Stimulated activated CD8-positive, alpha-beta memory T cell treated with anti-CD3 and anti-CD28 coated beads, Interleukin-4, amount 100 ng/mL, for 24 hours (primary cell): Measurements from ENCODE around the gene ZNF668.

ENCODE experiments used
- DNase-seq: peaks from one replicate; pipeline ENCODE4 v3.0.0-alpha.2; 2020; ENCODE audit warnings: low read depth

Gene ZNF668

GRCh38 chr16:31073970-31074813, at the start of gene ZNF668, which contains the start of gene ZNF646:
TSS of gene ZNF668 (minus strand) at chr16:31074240. CDS start at chr16:31064459, 9,781 bp downstream.
TSS of gene ZNF646 (plus strand) at chr16:31074422. CDS start at chr16:31076325, 1,903 bp downstream.
- peak; percentile 95 for DNase-seq

DNA sequence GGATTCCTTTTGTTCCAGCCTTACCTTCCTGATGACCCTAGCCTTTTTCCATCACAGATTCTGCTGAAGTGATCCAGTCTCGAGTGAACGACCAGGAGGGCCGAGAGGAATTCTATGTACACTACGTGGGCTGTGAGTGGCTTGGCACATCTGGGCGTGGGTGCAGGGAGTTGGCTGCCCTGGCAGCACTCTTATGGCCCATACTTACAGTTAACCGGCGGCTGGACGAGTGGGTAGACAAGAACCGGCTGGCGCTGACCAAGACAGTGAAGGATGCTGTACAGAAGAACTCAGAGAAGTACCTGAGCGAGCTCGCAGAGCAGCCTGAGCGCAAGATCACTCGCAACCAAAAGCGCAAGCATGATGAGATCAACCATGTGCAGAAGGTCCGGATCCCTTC, 46.1 kb upstream of the ZNF668 start:
- DNase-seq, result no peak

- DNase-seq, result no peak
Measured at GRCh38 chr16:31118223-31119155, 44.4 kb upstream of the ZNF668 start.

DNA sequence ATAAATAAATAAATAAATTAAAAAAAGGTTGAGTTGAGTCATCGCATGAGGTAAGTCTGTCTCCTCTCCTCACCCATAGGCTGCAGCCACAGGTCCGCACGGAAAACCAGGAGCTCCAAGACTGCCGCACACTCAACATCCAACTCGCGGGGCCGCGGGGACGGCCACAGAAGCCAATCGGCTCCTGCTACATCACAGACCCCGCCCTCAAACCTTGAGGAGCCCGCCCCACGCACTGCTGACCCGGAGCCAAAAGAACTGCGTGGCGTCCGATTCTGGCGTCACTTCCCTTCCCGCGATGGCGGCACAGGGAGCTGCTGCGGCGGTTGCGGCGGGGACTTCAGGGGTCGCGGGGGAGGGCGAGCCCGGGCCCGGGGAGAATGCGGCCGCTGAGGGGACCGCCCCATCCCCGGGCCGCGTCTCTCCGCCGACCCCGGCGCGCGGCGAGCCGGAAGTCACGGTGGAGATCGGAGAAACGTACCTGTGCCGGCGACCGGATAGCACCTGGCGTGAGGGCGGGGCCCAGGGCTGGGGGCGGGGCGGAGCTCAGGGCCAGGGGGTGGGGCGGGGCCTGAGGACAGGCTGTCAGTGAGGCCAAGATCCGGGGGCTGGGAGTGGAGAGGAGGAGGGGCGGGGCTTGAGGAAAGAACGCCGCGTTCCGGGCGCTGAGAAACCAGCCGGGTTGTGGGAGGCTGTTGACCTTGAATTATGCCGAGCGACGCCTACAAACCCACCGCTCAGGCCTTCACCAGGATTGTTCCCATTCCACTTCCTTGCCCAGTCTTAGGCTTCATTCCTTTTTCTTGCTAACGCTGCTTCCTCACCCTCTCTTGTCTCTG, 43.6 kb upstream of the ZNF668 start, which contains the start of gene KAT8:
Gene KAT8 (plus strand): TSS at position 281 of the 839 bp plus-strand sequence. CDS start 18 bp downstream, at position 299.
- peak; percentile 95 for DNase-seq

DNA sequence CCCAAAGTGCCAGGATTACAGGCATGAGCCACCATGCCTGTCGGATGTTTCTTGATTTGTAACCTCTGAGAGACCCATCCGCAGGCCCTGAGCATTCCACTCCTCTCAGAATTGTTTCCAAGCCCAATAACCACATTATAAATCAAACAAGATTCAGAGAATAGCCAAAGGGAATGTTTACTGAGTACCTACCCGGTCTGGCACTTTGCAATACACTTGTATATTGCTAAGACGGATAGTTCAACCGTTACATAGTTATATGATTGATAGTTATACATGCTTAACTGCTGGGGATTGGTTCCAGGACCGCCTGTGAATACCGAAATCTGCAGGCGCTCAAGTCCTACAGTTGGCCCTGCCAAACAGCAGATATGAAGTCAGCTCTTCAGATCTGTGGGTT, 40.4 kb upstream of the ZNF668 start:
- no peak for DNase-seq

DNA sequence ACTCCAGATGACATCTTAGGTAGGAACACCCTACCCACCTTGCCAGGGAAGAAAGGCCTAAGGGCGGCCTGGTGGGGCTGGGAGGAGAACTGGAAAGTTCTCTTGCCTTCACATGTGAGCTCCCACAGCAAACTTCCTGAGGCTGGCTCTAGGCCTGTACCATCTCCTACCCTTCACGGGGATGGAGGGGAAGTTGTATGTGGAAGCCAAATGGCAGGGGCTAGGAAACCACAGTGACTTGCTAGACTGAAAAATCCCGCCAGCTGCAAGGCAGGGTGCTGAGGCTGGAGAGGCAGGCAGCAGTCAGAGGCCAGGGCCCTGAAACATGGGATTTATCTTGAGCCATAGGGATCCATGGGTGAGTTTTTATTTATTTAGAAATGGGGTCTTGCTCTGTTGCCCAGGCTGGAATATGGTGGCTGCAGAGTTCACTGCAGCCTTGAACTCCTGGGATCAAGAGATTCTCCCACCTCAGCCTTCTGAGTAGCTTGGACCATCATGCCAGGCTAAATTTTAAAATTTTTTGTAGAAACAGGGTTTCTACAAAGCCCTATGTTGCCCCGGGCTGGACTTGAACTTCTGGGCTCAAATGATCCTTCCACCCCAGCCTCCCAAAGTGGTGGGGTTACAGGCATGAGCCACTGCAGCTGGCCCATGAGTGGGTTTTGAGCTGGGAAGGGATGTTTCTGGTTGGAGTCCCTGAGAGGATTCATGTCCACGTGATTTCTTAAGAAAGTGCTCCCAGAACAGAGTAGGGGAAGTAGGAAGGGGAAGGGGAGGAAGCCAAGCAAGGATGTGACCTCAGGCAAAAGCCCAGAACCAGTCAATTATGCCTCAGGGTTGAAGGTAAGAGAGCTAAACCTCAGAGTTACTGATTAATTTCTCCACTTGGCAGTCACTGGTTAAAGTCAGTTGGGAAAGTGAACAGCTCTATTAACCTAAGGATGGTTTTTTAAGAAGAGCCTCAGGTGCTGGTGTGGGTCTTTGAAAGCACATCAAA, 39.4 kb upstream of the ZNF668 start:
- no peak for DNase-seq

DNA sequence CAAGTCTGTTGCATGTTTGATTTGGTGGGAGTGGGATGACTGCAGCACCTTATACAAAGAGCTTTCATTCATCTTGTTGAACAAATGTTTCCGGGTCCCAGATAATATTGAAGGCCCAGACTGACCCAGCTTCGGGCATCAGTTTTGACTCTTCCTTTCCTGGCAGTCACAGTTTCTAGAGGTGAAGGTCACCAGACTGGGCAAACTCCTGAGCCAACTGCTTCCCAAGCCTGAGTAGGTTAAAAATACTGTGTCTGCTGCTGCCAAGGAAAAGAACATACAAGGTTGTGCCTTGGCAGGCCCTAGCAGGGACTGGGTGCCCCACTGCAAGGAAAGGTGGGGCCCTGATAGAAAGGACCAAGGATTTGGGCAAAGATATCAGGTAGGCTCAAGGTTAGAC, 38.7 kb upstream of the ZNF668 start:
- DNase-seq, result no peak

GRCh38 chr16:31111881-31112466, 37.9 kb upstream of the ZNF668 start:
- no peak for DNase-seq

GRCh38 chr16:31110106-31111034, 36.3 kb upstream of the ZNF668 start:
- no peak for DNase-seq

- DNase-seq, result no peak
Measured at GRCh38 chr16:31109622-31110021, 35.6 kb upstream of the ZNF668 start.

DNA sequence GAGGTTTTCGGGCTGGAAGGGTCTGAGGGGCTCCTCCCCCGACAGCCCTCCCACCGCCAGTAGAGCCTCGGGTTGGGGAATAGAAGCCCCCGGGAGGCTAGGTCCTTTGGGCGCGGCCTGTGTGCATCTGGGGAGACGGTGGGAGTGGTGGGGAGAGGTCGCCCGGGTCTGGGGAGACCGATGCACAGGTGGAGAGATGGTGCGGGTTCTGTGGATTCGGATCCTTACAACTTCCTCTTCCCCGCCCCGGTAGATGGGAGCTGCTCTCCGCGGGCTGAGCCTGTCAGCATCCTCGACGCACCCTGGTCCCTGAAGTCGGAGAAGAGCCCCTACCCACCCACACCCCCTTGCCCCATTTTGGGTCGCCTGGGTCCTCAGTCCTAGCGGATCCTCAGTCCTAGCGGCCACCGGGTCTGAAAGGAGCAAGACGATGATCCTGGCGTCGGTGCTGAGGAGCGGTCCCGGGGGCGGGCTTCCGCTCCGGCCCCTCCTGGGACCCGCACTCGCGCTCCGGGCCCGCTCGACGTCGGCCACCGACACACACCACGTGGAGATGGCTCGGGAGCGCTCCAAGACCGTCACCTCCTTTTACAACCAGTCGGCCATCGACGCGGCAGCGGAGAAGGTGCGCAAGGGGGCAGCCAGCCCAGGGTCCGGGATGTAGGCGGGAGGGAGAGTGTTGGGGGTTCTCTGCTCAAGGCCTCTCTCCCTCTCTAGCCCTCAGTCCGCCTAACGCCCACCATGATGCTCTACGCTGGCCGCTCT, 34.9 kb upstream of the ZNF668 start:
- DNase-seq, result no peak

DNA sequence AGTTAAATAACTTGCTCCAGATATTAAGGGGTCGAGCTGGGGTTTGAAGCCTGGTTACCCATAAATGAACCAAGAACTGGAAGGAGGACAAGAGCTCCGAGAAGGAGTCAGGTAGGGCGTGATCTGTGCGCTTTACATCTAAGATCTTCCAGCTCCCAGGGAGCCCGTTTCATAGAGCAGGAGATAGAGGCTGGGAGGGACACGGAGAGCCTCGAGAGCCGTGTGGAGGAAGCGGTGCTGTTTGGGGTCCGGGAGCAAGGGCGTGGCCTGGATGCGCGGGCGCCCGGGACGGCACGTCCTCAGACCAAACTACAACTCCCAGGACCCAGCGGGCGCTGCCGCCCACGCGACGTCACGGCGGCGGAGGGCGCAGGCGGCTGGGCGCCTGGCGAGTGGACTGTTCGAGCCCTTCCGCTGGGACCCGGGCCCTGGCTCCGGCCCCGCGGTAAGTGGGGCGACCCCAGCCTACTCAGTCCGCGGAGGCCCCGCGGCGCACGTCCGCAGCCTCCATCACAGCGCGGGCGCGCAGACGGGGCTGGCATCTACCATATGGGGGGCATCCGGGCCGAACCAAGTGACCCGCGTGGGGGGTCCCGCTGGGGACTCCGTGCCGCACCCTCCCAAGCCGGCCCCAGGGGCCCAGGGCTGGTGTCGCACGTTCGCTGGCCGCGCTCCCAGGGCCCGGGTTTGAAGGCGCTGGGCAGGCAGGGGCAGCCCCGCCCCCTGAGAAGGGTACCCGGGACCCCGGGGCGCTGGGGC, 34.2 kb upstream of the ZNF668 start, which contains the start of gene BCKDK:
Gene BCKDK (plus strand): TSS at position 352 of the 759 bp plus-strand sequence. CDS start 838 bp downstream, outside the sequence.
- DNase-seq, result peak; percentile 71

- DNase-seq, result no peak
Measured at GRCh38 chr16:31107465-31107867, 33.4 kb upstream of the ZNF668 start.

DNA sequence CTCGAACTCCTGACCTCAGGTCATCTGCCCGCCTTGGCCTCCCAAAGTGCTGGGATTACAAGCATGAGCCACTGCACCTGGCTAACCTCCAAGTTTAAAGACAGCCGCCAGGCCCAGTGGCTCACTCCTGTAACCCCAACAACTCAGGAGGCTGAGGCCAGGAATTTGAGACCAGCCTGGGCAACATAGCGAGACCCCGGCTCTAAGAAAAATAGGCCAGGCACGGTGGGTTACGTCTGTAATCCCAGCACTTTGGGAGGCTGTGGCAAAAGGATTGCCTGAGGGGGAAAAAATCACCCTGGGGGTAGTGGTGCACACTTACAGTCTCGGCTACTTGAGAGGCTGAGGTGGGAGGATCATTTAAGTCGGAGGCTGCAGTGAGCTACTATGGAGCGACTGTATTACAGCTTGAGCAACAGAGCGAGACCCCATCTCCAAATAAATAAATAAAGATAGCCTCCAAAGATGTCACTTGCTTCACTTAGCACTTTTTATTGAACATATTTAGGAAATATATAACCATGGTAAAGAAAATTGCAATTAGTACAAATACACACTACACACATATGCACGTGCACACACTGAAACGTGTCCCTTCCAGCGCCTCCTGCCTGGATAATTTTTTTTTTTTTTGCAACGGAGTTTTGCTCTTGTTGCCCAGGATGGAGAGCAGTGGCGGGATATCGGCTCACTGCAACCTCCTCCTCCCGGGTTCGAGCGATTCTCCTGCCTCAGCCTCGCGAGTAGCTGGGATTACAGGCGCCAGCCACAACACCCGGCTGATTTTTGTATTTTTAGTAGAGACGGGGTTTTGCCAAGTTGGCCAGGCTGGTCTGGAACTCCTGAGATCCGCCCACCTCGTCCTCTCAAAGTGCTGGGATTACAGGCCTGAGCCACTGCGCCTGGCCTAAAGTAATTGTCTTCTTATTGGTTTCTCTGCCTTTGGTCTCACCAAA, 32.7 kb upstream of the ZNF668 start:
- DNase-seq, result no peak

GRCh38 chr16:31105677-31106213, 31.7 kb upstream of the ZNF668 start:
- DNase-seq, result peak; percentile 77
